Sigmoid colon (tissue), 4 donors: Measurements from ENCODE around the gene TACR1.

Experiments
- EP300 ChIP-seq, 4 donors: sonication (generic); formaldehyde crosslinking; IDR thresholded peaks; one replicate each; pipeline ENCODE4 v1.6.1; 2017; ENCODE audit warnings: antibody characterized with exemption in 4 of 4
- POLR2A ChIP-seq, 2 donors: fragments of 450-650 bp; IDR thresholded peaks; one replicate each; pipeline ENCODE4 v1.6.1; 2016; ENCODE audit warnings: antibody characterized with exemption in 2 of 2, mild to moderate bottlenecking in 2 of 2, moderate library complexity in 2 of 2
- POLR2AphosphoS5 ChIP-seq, 4 donors: sonication (generic); formaldehyde crosslinking; IDR thresholded peaks; one replicate each; pipeline ENCODE4 v1.6.1; 2017; ENCODE audit warnings: antibody characterized with exemption in 4 of 4
- TF ChIP-seq, protein P1 (sequence below), 4 experiments: fragments of 450-650 bp in 3 of 4; fragments of 200-600 bp in 1 of 4; IDR thresholded peaks; one replicate each; pipeline ENCODE4 v1.5.1; 2016 to 2019; ENCODE audit warnings: antibody characterized with exemption in 4 of 4, mild to moderate bottlenecking in 3 of 4, moderate library complexity in 2 of 4

DNA sequence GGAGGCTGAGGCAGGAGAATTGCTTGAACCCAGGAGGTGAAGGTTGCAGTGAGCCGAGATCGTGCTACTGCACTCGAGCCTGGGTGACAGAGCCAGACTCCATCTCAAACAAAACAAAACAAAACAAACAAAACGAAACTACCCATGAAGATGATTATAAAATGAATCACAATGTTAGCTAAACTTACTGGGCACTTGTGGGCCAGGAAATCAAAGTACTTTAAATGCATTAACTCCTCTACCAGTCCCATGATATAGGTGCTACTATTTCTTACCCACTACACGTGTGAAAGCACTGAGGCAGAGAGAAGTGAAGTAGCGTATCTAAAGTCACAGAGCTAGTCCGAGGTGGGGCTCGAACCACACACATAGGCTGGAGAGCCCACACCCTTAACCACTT, 187.2 kb downstream of the TACR1 start:
- TF ChIP-seq, protein P1, sequence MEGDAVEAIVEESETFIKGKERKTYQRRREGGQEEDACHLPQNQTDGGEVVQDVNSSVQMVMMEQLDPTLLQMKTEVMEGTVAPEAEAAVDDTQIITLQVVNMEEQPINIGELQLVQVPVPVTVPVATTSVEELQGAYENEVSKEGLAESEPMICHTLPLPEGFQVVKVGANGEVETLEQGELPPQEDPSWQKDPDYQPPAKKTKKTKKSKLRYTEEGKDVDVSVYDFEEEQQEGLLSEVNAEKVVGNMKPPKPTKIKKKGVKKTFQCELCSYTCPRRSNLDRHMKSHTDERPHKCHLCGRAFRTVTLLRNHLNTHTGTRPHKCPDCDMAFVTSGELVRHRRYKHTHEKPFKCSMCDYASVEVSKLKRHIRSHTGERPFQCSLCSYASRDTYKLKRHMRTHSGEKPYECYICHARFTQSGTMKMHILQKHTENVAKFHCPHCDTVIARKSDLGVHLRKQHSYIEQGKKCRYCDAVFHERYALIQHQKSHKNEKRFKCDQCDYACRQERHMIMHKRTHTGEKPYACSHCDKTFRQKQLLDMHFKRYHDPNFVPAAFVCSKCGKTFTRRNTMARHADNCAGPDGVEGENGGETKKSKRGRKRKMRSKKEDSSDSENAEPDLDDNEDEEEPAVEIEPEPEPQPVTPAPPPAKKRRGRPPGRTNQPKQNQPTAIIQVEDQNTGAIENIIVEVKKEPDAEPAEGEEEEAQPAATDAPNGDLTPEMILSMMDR (IDR thresholded peaks at IDR 0.05) = no peak
- TF ChIP-seq POLR2A (IDR thresholded peaks at IDR 0.05) (no peak), POLR2AphosphoS5 (IDR thresholded peaks at IDR 0.05) (no peak), EP300 (IDR thresholded peaks at IDR 0.05) (no peak)
